ENCODE results near the gene MLLT1. TPM values are rescaled to one million over a fixed set of nuclear protein-coding genes. Genes with fewer than 3 reads are reported as not detected.

MLLT1 gene
- total RNA-seq, 1 donor from 2014 or later = 8.7 TPM

DNA sequence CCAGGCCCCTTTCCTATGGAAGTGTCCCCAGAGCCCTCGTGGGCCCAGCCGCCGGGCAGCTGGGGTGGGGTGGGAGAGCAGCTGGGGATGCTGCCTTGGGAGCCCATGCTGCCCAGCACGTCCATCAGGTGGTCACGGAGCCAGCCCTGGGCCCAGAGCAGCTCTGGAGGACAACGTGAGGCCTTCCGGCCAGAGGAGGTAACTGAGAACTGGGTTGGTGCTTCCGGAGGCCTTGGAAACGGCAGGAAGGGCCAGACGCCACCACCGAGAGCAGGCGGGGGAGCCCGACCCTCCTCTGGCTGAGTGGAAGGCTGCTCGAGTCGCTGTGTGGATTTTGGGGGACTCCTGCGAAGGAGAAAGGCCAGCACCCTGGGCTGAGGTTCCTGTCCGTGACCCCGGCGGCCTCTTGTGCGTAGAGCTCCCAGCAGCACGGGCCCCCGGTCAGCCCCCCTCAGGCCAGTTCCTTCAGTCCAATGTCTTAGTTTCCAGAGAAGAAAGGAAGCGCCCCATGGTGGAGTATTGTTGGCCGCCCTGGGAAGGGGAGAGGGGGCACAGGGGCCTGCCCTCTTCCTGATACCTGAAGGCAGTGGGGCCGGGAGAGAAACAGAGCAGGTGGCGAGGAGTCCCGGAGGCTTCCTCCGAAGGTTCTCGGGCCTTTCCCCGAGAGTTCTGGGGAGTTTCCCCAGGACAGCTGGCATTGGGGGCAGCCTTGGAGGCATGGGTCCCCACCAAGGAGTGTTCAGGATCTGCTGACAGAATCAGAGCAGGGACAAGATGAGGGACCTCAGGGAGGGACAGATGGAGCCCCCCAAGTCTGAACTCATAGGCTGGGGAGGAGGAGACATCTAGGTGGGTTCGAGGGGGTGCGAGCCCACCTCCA, 68.8 kb downstream of the MLLT1 start:
- peak in 1 of 2 donors; percentile 22 for DNase-seq (ENCODE audit: low read depth in 2 of 2)

DNA sequence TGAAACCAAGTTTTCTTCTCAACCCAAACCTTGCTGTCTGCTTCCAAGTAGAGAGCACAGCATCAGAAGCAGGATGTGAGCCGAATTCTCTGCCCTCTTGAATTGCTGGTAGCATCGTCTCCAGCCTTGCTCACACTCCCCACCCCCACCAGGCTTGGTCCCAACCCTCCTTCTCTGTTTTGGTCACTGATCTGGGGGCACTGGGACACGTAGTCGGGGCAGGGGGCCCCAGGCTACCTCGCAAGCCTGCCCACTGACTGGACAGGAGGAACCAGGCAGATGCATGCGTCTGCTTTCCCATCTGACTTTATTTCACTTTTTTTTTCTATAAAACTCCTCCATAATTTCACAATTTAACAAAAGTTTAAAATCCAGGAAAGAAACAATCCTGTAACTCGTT, 69.7 kb downstream of the MLLT1 start:
- no peak for DNase-seq (ENCODE audit: low read depth in 2 of 2)

DNA sequence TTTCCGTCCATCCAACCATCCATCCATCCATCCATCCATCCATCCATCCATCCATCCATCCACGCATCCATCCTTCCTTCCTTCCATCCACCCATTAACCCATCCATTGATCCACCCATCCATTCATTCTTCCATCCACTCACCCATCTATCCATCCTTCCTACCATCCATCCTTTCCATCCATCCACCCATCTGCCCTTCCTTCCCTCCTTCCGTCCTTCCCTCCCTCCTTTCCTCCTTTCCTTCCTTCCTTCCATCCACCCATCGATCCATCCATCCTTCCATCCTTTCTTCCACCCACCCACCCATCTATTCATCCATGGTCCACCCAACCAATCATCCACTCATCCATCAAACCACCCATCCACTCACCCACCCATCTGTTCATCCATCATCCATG, 70.1 kb downstream of the MLLT1 start:
- DNase-seq (ENCODE audit: low read depth in 2 of 2) = no peak

DNA sequence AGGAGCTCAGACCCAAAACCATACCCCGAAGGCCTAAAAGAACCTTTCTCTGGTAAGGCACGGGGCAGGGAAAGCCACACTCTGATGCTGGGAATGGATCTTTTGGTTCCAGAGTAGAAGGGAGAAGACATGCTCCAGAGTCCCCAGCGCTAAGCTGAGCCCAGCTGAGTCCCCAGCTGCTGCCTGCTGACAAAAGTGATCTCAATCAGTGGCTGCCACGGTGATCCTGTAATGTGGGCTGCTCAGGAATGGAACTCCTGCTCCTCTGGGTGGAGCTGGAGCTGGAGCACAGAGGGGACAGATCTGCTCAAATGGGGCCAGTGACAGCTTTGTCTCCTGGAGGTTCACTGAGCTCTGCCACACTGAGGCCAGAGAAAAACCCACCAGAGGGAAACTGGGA, 70.5 kb downstream of the MLLT1 start:
- no peak for DNase-seq (ENCODE audit: low read depth in 2 of 2)

DNA sequence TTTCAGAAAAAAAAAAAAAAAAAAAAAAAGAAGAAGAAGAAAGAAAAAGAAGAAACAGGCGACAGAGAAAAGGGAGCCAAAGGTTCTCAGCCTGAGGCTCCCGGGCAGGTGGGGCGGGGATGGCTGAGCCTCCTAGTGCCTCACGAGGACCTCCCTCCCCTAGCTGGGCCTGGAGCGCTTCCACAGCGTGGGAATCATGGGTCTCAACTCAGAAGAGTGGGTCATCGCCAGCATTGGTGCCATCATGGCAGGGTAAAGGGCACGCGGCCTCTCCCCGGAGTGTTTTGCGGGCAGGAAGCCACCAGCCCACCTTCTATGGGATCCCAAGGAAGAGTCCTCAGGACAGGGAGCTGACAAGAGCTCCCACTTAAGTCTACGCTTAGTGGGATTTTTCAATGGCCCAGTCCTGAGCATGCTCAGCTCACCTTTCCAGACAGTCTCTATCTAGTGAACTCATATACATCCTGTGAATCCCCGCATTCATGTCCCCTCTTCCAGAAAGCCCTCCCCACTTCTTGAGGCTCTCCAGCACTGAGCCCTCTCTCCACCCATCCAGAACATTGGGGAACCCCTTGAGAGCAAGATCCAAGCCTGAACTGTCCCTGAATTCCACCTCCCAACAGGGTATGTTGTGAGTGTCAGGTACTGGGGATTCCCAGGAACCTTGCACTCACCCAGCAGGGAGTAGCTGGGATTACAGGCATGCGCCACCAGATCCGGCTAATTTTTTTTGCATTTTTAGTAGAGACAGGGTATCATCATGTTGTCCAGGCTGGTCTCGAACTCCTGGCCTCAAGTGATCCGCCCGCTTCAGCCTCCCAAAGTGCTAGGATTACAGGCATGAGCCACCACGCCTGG, 74.7 kb downstream of the MLLT1 start:
- no peak for DNase-seq (ENCODE audit: low read depth in 2 of 2)

DNA sequence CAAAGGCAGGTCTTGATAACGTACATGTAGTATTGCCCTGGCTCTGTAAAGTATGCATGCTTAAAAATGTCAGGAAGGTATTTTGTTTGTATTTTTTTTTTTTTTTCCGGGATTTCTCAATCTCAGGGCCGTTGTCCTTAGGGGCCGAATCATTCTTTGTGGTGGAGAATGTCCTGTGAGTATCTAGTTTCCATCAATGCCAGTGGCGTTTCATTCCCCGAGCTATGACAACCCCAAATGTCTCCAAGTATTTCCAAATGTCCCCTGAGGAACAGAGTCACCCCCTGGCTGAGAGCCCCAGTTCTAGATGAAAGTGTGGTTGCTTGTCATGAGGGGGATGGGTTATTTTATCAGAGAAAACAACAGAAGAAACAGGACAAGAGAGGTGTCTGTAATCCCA, 75.6 kb downstream of the MLLT1 start:
- DNase-seq (ENCODE audit: low read depth in 2 of 2) = no peak

DNA sequence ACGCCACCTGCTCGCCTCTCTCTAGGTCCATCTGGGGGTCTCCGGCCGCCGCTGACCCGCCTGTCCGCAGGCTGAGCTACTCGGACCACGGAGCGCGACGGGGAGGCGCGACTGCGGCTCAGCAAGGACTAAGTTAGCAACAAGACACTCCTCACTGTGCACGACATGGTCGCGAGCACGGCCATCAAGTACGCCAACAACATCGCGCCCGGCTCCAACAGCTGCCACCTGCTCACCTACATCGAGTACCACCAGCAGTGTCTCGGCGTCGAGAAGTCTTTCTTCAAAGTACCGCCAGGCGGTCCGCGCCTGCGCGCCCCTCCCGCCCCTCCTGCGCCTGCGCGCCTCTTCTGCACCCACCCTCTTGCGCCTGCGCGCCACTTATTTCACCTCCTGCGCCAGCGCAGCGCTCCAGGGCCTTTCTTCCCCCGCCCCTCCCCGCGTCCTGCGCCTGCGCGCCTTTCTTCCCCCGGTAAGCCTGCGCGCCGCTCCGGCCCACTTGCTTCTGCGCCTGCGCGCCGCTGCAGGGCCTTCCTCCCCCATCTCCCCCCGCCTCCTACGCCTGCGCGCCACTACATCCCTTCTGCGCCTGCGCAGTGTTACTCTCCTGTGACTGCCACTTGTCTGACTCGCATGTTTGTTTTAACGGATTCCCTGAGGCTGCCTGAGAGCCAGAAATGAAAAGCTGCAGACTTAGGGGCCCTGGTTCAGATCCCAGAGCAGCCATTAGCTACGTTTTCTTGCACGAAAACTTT, 80.4 kb downstream of the MLLT1 start:
- peak; percentile 99 for DNase-seq (ENCODE audit: low read depth in 2 of 2)

DNA sequence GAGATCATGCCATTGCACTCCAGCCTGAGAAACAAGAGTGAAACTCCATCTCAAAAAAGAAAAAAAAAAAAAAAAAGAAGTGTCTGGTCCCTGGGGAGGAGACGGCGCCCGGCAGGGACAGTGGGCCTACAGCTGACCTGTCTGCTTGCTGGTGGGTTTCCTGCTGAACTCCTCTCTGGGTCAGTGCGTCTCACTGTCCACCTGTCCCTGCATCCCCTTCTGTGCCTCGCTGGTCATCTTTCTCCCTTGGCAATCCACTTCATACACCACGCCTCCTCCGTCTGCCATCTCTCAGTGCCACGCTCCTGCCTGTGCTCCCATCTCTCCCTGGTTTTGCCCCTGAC, 80.9 kb downstream of the MLLT1 start:
- no peak for DNase-seq (ENCODE audit: low read depth in 2 of 2)

DNA sequence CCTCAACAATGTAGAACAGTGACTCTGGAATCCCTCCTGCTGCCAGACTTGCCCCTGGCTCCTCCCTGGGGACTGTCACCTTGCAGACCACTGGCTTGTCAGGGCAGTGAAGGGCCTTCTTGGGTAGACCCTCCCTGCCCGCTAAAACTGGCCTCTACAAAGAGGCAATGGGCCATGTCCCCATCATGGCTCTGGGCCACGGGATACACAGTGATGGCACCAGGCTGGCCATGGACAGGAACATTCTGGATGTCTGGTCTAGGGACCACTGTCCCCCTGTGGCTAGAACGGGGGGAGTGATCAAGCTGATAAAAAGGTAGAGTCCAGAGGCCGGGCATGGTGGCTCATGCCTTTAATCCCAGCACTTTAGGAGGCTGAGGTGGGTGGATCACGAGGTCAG, 83.4 kb downstream of the MLLT1 start:
- no peak for DNase-seq (ENCODE audit: low read depth in 2 of 2)

DNA sequence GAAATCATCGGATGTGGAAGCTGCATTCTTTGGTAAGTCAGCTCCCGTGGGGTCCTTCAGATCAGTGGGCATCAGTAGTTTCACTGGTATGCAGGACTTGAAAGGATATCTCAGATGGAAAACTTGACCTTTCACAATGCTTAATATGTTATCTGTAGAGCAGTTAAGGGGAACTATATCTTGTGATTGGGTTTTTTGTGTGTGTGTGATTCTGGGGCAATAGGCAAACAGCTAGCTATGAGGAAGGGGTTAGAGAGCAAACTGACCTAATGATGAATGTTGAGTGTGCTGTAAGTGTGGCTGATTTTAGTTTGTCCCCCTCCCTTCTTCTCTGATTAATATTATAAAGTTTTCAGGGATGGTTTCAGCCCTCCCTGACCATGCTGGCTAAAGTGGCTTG, 91.0 kb downstream of the MLLT1 start:
- no peak for DNase-seq (ENCODE audit: low read depth in 2 of 2)

DNA sequence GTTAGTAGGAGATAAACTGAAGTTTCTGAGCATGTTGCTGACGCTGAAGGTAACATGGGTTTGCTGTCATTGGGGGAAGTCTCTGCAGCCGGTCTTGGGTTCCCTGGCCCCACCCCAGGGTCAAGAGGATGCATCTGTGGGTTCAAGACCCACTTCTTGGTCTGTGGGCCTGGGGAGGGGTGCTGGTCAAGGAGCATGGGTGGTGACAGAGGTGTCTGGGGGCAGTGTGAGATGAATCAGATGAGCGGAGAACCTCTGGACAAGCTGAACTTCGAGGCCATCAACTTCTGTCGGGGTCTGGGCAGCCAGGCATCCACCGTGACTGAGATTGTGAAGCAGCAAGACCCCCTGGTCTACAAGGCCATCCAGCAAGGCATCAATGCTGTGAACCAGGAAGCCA, 92.4 kb downstream of the MLLT1 start:
- DNase-seq (ENCODE audit: low read depth in 2 of 2) = no peak

DNA sequence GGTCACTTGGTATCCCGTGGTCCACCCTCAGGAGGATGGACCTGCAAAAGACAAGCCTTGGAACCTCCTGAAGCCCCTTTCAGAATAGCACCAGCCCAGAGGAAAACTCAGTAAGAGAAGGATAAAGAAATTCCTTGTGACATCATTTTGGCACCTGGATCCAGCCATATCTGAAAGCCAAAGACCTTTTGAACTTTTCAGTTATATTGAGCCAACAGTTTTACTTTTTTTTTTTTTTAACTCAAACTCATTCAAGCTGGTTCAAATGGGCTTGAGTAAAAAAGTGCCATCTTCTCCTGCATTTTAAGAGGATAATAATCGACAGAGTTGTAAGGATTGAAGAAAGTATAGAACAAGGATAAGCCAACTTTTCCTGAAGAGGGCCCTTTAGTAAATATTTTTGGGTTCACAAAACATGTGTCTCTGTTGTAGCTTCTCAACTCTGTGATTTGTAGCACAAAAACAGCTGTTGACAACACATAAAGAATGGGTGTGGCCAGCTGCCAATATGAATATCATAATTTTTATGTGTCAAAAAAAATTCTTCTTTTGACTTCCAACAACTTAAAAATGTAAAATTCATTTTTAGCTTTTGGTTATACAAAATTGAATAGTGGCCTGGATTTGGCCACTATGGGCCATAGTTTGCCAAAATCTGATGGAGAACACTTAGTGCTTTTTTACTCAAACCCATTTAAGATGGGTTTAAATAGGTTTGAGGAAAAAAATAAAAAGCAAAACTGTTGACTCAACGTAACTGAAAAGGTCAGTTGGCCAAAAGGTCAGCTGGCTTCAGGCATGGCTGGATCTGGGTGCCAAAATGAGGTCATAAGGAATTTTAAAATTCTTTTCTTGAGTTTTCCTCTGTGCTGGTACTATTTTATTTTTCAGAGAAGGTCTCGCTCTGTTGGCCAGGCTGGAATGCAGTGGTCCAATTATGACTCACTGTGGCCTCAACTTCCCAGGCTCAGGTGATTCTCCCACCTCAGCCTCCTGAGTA, 93.6 kb downstream of the MLLT1 start:
- no peak for DNase-seq (ENCODE audit: low read depth in 2 of 2)

DNA sequence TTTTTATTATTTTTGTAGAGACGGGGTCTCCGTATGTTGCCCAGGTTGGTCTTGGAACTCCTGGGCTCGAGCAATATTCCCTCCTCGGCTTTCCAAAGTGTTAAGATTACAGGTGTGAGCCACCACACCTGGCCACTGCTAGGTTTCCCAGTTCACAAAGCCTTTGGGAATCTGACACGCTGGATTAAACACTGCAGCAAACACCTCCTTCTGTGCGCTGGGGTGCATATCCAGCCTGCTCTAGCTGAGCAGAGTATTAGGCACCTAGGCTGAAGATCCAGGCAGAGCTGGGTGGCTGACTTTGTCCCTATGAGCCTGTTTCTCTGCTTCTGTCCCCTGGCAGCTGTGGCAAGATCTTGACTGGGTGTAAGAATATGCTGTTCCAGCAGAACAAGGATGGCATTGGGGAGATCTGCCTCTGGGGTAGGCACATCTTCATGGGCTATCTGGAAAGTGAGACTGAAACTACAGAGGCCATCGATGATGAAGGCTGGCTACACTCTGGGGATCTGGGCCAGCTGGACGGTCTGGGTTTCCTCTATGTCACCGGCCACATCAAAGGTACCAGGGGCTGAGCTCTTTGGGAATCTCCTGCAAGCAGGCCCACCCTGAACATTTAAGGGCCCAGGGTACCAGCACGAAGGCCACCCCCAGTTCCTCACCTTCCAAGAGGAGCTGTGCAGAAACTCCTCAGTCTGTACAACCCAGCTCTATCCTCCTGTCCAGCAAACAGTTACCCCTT, 94.5 kb downstream of the MLLT1 start:
- no peak for DNase-seq (ENCODE audit: low read depth in 2 of 2)

DNA sequence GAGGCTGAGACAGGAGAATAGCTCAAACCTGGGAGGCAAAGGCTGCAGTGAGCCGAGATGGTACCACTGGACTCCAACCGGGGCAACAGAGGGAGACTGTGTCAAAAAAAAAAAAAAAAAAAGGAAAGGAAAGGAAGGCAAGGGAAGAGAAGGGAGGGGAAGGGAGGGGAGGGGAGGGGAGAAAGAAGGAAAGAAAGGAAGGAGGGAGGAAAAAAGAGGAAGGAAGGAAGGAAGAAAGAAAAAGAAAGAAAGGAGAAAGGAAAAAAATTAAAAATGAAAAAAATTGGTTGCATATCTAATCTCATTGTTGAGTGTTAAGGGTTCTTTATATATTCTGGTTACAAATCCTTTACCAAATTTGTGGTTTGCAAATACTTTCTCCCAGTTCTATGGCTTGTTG, 98.7 kb downstream of the MLLT1 start:
- no peak for DNase-seq (ENCODE audit: low read depth in 2 of 2)

DNA sequence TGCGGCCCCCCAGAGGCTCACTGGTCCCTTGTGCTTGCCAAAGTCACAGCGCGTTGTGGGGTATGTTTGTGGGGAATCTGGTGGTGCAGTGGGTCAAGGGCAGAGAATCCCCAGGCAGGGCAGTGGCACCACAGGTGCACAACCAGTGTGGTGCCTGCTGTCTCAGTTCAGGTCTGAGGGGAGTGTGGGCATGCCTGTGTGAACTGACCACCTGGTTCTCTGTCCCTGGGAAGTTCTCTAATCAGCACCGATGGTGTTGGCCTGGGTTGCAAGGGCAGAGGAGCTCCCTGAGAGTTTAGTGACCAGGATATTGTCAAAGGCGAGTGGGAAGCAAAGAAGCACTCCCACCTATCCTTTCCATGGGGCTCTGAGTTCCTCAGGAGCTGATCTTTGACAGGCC, 106.6 kb downstream of the MLLT1 start:
- no peak for DNase-seq (ENCODE audit: low read depth in 2 of 2)

DNA sequence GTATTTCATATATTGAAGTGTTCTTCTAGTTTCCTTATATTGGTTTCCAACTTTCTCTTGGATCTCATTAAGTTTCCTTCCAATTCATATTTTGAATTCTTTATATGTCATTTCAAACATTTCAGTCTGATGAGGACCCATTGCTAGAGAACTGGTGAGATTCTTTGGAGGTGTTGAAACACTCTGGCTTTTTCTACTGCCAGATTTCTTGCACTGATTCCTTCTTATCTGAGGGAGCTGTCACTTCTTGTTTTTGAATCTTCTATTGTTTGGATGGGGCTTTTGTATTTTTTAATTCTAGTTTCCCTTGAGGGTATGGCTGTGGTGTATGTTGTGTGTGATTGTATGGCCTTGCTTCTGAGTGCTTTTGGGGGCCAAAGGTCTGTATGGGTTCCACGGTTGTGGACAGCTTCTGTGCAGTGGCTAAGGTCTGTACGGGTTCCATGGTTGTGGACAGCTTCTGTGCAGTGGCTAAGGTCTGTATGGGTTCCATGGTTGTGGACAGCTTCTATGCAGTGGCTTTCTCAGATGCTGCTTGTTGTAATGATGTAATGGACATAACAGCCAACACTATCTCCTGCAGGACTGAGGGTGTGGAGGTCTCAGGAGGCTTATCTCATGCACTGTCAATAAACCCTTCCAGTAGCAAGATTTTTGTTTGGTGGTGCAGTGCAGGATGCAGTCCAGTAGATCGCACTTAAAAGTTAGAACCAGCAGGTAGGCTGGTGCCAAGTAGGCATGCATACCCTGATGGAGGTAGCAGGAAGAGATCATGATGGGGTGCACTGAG, 107.5 kb downstream of the MLLT1 start:
- no peak for DNase-seq (ENCODE audit: low read depth in 2 of 2)

DNA sequence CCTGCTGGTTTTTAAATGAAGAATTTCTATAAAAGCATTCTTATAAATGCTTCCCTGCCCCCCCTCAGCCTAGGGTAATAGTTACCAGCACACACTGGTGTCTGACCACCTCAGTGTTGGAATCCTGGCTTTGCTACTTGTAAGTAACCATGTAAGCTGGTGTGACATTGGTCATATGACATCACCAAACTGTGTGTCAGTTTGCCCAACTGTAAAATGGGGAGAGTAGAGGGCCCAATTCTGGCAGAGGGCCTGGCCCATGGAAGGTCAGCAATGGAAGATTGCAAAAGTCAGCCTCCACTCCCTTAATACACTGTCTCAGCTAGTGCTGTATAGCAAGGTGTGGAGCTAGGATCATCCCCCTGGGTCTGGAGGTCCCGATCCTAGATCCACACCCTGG, 112.7 kb downstream of the MLLT1 start:
- DNase-seq (ENCODE audit: low read depth in 2 of 2) = no peak

DNA sequence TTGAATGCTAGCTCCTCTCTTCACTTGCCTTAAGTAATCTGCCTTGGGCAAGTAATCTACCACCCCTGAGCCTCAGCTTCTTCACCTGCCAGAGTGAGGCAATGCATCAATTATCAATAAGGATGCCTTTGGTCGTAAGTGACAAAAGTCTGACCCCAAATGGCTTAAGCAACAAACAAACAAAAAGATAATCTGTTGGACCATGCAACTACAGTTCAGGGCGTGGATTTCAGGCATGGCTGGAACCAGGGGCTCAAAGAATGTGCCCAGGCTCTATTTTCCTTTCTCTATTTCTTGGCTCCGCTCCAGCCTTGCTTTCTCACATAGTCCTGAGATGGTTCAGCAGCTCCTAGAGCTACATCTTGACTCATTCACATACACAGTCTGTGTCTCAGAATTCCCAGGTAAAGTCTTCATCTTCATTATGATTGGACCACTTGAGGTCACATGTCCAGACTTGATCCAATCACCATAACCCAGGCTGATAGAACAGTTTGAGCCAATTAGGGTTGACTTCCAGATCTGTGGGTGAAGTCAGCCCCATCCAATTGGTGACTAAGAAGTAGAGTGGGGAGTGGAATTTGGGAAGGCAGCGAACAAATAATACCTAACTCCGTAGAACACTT, 114.8 kb downstream of the MLLT1 start:
- DNase-seq (ENCODE audit: low read depth in 2 of 2) = no peak
